ENCODE results near the gene RESF1.
A peak's percentile ranks its signal among the peaks of the same experiment; 100 is the strongest.

RESF1 gene

GRCh38 chr12:31951008-31951407 lies 8.2 kb upstream of the RESF1 start:
- H3K4me3 ChIP-seq (replicated peaks; ENCODE audit: low read depth, low read length) = no peak overlapping the region
- DNase-seq (ENCODE audit: low read depth) = no peak
- TF ChIP-seq CTCF (IDR thresholded peaks at IDR 0.05; ENCODE audit: low read length, missing control alignments) = no peak

- H3K4me3 ChIP-seq (replicated peaks; ENCODE audit: low read depth, low read length) = no peak overlapping the region
- DNase-seq (ENCODE audit: low read depth) = no peak
- TF ChIP-seq CTCF (IDR thresholded peaks at IDR 0.05; ENCODE audit: low read length, missing control alignments) = no peak
These were observed 7.3 kb upstream of the RESF1 start for GRCh38 chr12:31951939-31952338.

- DNase-seq (ENCODE audit: low read depth) = no peak
- no peak overlapping the region for H3K4me3 ChIP-seq (replicated peaks; ENCODE audit: low read depth, low read length)
- no peak for TF ChIP-seq CTCF (IDR thresholded peaks at IDR 0.05; ENCODE audit: low read length, missing control alignments)
These were observed 6.8 kb upstream of the RESF1 start for GRCh38 chr12:31952418-31952817.

- TF ChIP-seq CTCF (IDR thresholded peaks at IDR 0.05; ENCODE audit: low read length, missing control alignments) = no peak
- DNase-seq (ENCODE audit: low read depth) = no peak
These were observed 4.0 kb upstream of the RESF1 start for GRCh38 chr12:31954925-31955858.

GRCh38 chr12:31958569-31959160 lies 550 bp upstream of the RESF1 start:
- no peak for DNase-seq (ENCODE audit: low read depth)
- H3K4me3 ChIP-seq (replicated peaks; ENCODE audit: low read depth, low read length) = peak overlapping the region; percentile 68
- no peak for TF ChIP-seq CTCF (IDR thresholded peaks at IDR 0.05; ENCODE audit: low read length, missing control alignments)

More at GRCh38 chr12:31954925-31955858, 4.0 kb upstream of the RESF1 start:
- H3K4me3 ChIP-seq (replicated peaks; ENCODE audit: low read depth, low read length) = no peak overlapping the region

DNA sequence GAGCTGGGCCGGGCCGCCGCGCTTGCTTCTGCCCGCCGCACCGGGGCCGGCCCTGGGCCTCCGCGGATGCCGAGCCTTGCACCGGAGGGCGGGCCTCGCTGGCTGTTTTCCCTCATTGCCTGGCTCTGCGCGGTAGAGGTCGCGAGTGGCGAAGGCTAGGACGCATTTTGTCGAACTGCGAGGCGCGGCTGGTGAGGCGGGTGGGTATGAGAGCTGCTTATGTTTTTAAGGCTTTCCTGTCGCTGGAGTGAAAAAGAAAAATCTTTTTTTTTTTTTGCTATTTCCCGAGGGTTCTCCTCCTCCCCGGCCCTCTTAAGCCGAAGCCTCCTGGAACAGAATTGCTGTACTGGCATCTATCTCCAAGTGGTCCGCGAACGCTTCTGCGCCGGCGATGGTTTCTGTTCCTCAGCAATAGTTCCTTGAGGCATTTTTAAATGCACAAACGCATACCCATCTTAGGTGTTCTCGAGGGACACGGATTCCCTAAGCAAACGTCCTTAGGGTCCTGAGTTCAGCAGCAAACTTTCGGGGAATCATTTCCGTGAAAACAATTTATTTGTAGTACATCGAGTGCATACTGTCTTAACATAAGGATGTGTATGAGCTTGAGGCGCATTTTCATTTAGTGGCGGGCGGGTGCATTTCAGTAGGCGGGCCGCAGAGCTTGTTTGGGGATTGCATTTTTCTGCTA lies 631 bp downstream of the RESF1 start:
- no peak for TF ChIP-seq CTCF (IDR thresholded peaks at IDR 0.05; ENCODE audit: low read length, missing control alignments)
- peak overlapping the region; percentile 68 for H3K4me3 ChIP-seq (replicated peaks; ENCODE audit: low read depth, low read length)
- DNase-seq (ENCODE audit: low read depth) = peak; percentile 62
